ENCODE data around the gene ZNF536. TPM values are rescaled to one million over a fixed set of nuclear protein-coding genes. Genes with fewer than 3 reads are reported as not detected.

Gene ZNF536
- polyA plus RNA-seq, 1 donor (not counting 4 experiments of a cell fraction or from before 2014, with no cell fraction given): not detected

- H4K20me1 ChIP-seq (ENCODE audit: control insufficient read depth, extremely low read depth, insufficient read depth, low read length): no peaks in the 10 kb centered on the region
- no peak overlapping the region for H3K4me2 ChIP-seq (ENCODE audit: control insufficient read depth, extremely low read depth, insufficient read depth, low read depth, low read length)
- no peak overlapping the region for H3K27ac ChIP-seq (ENCODE audit: control insufficient read depth, insufficient read depth, low read length)
- no peak overlapping the region for H3K4me3 ChIP-seq (ENCODE audit: control insufficient read depth in 2 of 3, extremely low read depth in 1 of 3, insufficient read depth in 2 of 3, low read depth in 1 of 3, low read length in 3 of 3)
- TF ChIP-seq EZH2 (IDR thresholded peaks at IDR 0.05; ENCODE audit: low read length) (no peak), CTCF (optimal IDR thresholded peaks at IDR 0.05 in 1 of 3, IDR thresholded peaks at IDR 0.05 in 1 of 3, conservative IDR thresholded peaks at IDR 0.05 in 1 of 3; ENCODE audit: extremely low read depth in 1 of 3, insufficient read depth in 2 of 3, low read length in 3 of 3) (no peak)
- no peaks in the 10 kb centered on the region for H3K36me3 ChIP-seq (ENCODE audit: control insufficient read depth in 2 of 2, extremely low read depth in 1 of 2, insufficient read depth in 2 of 2, low read length in 2 of 2)
- no peaks in the 10 kb centered on the region for H3K4me1 ChIP-seq (ENCODE audit: control insufficient read depth, extremely low read depth, insufficient read depth, low read length)
- H3K27me3 ChIP-seq (ENCODE audit: control insufficient read depth, extremely low read depth, insufficient read depth, low read length): no peaks in the 10 kb centered on the region
- no peak overlapping the region for H3K9ac ChIP-seq (ENCODE audit: control insufficient read depth, extremely low read depth, insufficient read depth, low read length)
- DNase-seq (ENCODE audit: low read depth, low spot score) (no peak), FAIRE-seq (no peak)
- no peaks in the 10 kb centered on the region for H3K9me3 ChIP-seq (ENCODE audit: control insufficient read depth, low read depth, low read length)
- no peaks in the 10 kb centered on the region for H3K9me1 ChIP-seq (ENCODE audit: control insufficient read depth, extremely low read depth, insufficient read depth, low read length)
- H2AFZ ChIP-seq (ENCODE audit: control insufficient read depth, low read length): no peak overlapping the region
- H3K79me2 ChIP-seq (ENCODE audit: control insufficient read depth, insufficient read depth, low read length): no peaks in the 10 kb centered on the region
- dilution Hi-C loops (cut with MboI; ENCODE audit: extremely low pct_ligation_motif_present, low sequenced_read_pairs): no loop called here
Observed at GRCh38 chr19:30349131-30349730, 23.0 kb upstream of the ZNF536 start.

DNA sequence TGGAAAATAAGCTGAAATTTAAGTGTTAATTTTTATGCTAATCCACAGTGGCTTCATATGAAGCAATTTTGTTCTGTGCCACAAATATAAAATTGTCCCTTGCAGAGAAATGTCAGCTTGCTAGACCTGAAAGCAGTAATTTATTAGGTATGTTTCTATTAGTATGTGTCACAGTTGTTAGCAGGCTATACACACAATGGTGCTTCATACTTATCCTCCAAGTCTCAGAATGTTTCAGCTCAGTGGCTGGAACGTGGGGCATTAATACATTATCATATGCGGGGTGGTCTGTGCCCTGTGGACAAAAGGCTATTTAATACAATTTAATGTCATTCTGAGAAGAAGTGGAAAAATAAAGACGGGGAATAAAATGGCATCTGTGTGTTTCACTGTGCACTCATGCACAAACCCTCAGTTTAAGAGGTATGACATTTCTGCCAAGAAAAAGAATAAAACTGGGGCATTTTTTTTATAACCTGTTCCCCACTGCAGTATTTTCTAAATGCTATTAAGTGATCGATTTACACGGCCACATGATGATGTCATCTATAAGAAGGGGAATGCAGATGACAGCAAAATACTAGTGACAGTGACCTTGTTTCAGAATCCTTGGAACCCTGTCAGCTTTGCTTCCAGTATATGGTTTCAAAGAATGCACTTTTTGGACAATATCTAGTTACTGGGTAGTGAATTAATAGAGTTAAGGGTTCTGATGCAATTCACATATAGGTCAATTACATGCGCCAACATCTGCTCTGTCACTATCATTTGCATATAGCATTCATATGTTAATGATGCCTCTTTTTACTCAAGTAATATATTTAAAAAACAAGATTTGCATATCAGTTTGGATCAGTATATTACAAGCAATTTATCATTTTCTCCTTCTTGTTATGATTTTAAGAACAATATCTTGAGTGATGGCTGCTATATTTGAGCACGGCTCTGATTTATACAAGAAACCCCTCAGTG lies 21.2 kb upstream of the ZNF536 start:
- no peak overlapping the region for H3K4me3 ChIP-seq (ENCODE audit: control insufficient read depth in 2 of 3, extremely low read depth in 1 of 3, insufficient read depth in 2 of 3, low read depth in 1 of 3, low read length in 3 of 3)
- H3K4me1 ChIP-seq (ENCODE audit: control insufficient read depth, extremely low read depth, insufficient read depth, low read length): no peaks in the 10 kb centered on the region
- FAIRE-seq: no peak
- no peak overlapping the region for H3K27ac ChIP-seq (ENCODE audit: control insufficient read depth, insufficient read depth, low read length)
- no peak overlapping the region for H3K4me2 ChIP-seq (ENCODE audit: control insufficient read depth, extremely low read depth, insufficient read depth, low read depth, low read length)
- no peaks in the 10 kb centered on the region for H4K20me1 ChIP-seq (ENCODE audit: control insufficient read depth, extremely low read depth, insufficient read depth, low read length)
- no peaks in the 10 kb centered on the region for H3K9me1 ChIP-seq (ENCODE audit: control insufficient read depth, extremely low read depth, insufficient read depth, low read length)
- H3K36me3 ChIP-seq (ENCODE audit: control insufficient read depth in 2 of 2, extremely low read depth in 1 of 2, insufficient read depth in 2 of 2, low read length in 2 of 2): no peaks in the 10 kb centered on the region
- no peak overlapping the region for H2AFZ ChIP-seq (ENCODE audit: control insufficient read depth, low read length)
- DNase-seq (ENCODE audit: low read depth, low spot score): no peak
- no peaks in the 10 kb centered on the region for H3K9me3 ChIP-seq (ENCODE audit: control insufficient read depth, low read depth, low read length)
- no peaks in the 10 kb centered on the region for H3K79me2 ChIP-seq (ENCODE audit: control insufficient read depth, insufficient read depth, low read length)
- TF ChIP-seq EZH2 (IDR thresholded peaks at IDR 0.05; ENCODE audit: low read length): no peak
- H3K9ac ChIP-seq (ENCODE audit: control insufficient read depth, extremely low read depth, insufficient read depth, low read length): no peak overlapping the region
- dilution Hi-C loops (cut with MboI; ENCODE audit: extremely low pct_ligation_motif_present, low sequenced_read_pairs): no loop called here
- H3K27me3 ChIP-seq (ENCODE audit: control insufficient read depth, extremely low read depth, insufficient read depth, low read length): no peaks in the 10 kb centered on the region

Data from keratinocyte (primary cell).